ENCODE measurements around the gene PRRC2C. TPM values are rescaled to one million over a fixed set of nuclear protein-coding genes. Genes with fewer than 3 reads are reported as not detected.
"Not testable (repeated sequence)": the region's sequence is repeated elsewhere in the genome, so short reads cannot be mapped to it uniquely, and the experiment has no call there.

The PRRC2C gene
- total RNA-seq, 4 donors from 2014 or later, result 94.4 to 233 (median 125) TPM

DNA sequence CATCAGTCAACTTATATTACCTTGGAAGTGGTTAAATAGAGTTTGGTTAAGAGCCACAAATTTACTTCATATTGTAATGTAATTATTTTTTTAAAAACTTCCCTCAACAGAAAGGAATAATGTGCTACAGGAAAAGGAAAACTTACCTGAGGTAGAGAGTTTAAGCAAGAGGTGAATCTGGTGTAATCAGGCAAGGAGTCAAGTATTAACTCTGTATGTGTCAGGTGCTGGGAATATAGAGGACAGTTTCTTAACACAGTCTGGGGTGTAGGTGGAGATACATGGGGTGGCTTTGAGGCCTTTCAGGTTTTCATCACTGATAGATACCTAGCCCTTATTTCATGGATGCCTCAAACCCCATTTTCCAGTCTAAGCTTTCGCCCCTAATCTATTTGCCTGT is 110.8 kb downstream of the PRRC2C start:
- Histone ChIP-seq H3K4me3 (no peak overlapping the region), H3K4me1 (no peaks in the 10 kb centered on the region), H3K27me3 (no peaks in the 10 kb centered on the region), H3K9me3 (no peaks in the 10 kb centered on the region), H3K27ac (no peak overlapping the region), H3K36me3 (peaks cover 0 to 34% (median 0%) of the 10 kb centered on the region in 3 donors)
- DNase-seq, result no peak
- TF ChIP-seq POLR2A (IDR thresholded peaks at IDR 0.05), result no peak
- TF ChIP-seq, protein P1, sequence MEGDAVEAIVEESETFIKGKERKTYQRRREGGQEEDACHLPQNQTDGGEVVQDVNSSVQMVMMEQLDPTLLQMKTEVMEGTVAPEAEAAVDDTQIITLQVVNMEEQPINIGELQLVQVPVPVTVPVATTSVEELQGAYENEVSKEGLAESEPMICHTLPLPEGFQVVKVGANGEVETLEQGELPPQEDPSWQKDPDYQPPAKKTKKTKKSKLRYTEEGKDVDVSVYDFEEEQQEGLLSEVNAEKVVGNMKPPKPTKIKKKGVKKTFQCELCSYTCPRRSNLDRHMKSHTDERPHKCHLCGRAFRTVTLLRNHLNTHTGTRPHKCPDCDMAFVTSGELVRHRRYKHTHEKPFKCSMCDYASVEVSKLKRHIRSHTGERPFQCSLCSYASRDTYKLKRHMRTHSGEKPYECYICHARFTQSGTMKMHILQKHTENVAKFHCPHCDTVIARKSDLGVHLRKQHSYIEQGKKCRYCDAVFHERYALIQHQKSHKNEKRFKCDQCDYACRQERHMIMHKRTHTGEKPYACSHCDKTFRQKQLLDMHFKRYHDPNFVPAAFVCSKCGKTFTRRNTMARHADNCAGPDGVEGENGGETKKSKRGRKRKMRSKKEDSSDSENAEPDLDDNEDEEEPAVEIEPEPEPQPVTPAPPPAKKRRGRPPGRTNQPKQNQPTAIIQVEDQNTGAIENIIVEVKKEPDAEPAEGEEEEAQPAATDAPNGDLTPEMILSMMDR (IDR thresholded peaks at IDR 0.05), result no peak

- DNase-seq, result no peak
- Histone ChIP-seq H3K36me3 (peaks cover 0 to 28% (median 0%) of the 10 kb centered on the region in 3 donors), H3K27ac (no peak overlapping the region), H3K4me1 (no peaks in the 10 kb centered on the region), H3K9me3 (no peaks in the 10 kb centered on the region), H3K4me3 (no peak overlapping the region), H3K27me3 (no peaks in the 10 kb centered on the region)
- no peak for TF ChIP-seq POLR2A (IDR thresholded peaks at IDR 0.05)
- TF ChIP-seq, protein P1 (IDR thresholded peaks at IDR 0.05), result no peak
These were observed 111.4 kb downstream of the PRRC2C start for GRCh38 chr1:171596705-171597104.

GRCh38 chr1:171597203-171597602 is 111.9 kb downstream of the PRRC2C start:
- TF ChIP-seq, protein P1 (IDR thresholded peaks at IDR 0.05), result no peak
- no peak for TF ChIP-seq POLR2A (IDR thresholded peaks at IDR 0.05)
- Histone ChIP-seq H3K27me3 (no peaks in the 10 kb centered on the region), H3K9me3 (no peaks in the 10 kb centered on the region), H3K4me1 (no peaks in the 10 kb centered on the region), H3K27ac (no peak overlapping the region), H3K4me3 (no peak overlapping the region), H3K36me3 (peaks cover 0 to 23% (median 0%) of the 10 kb centered on the region in 3 donors)
- no peak for DNase-seq

DNA sequence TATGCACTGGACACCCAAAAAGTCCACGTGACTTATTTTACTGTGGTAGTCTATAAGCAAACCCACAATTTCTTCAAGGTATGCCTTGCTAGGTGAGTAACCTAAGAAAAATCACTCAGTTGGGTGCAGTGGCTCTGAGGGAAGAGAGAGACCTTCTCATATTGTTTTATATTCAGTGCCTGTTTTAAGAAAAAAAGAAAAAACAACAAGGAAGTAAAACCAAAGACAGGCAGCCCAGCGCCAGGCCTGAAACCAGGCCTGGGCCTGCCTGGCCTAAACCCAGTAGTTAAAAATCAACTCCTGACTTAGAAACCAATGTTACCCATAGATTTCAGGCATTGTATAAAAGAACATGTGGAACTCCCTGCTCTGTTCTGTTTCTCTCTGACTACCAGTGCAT is 115.0 kb downstream of the PRRC2C start:
- H3K27ac ChIP-seq, H3K4me1 ChIP-seq, H3K4me3 ChIP-seq, H3K9me3 ChIP-seq, DNase-seq, H3K27me3 ChIP-seq, H3K36me3 ChIP-seq: not testable (repeated sequence)

- Histone ChIP-seq H3K27ac (no peak overlapping the region), H3K27me3 (no peaks in the 10 kb centered on the region), H3K9me3 (no peaks in the 10 kb centered on the region), H3K4me3 (no peak overlapping the region), H3K36me3 (no peaks in the 10 kb centered on the region), H3K4me1 (no peaks in the 10 kb centered on the region)
- no peak for TF ChIP-seq POLR2A (IDR thresholded peaks at IDR 0.05)
- TF ChIP-seq, protein P1 (IDR thresholded peaks at IDR 0.05), result no peak
- DNase-seq, result no peak
These were observed 115.5 kb downstream of the PRRC2C start for GRCh38 chr1:171600862-171601261.

DNA sequence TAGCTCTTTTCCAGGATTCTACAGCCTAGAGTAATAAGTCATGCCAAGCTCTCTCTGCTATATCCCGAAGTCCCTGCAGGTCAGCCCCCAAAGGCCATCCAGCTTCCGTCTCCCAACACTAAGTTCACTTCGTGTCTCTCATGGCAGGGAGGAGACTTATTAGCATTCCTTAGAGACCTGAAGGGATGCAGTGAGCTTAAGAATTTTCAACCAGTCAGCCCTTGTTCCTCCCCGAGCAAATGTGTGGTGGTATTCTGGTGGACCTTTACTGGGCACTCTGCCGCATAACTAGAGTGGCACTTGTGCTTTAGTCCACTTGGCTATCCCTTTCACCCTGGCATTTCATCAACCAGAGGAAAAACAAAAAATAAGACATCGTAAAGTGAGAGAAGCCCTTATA is 117.7 kb downstream of the PRRC2C start:
- H3K27me3 ChIP-seq, result not testable (repeated sequence)

DNA sequence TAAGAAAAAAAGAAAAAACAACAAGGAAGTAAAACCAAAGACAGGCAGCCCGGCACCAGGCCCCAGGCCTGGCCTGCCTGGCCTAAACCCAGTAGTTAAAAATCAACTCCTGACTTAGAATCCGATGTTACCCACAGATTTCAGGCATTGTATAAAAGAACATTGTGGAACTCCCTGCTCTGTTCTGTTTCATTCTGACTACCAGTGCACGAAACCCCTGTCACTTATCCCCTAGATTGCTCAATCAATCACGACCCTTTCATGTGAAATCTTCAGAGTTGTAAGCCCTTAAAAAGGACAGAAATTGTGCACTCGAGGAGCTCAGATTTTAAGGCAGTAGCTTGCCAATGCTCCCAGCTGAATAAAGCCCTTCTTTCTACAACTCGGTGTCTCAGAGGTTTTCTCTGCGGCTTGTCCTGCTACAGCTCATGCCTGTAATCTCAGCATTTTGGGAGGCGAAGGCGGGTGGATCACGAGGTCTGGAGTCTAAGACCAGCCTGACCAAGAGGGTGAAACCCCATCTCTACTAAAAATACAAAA is 121.1 kb downstream of the PRRC2C start:
- Histone ChIP-seq H3K27ac (no peak overlapping the region), H3K4me1 (no peaks in the 10 kb centered on the region), H3K36me3 (no peaks in the 10 kb centered on the region), H3K4me3 (no peak overlapping the region), H3K9me3 (no peaks in the 10 kb centered on the region), H3K27me3 (no peaks in the 10 kb centered on the region)
- DNase-seq, result no peak
- TF ChIP-seq POLR2A (IDR thresholded peaks at IDR 0.05), result no peak

More for the DNA sequence above, 117.7 kb downstream of the PRRC2C start:
- not testable (repeated sequence) for H3K36me3 ChIP-seq, H3K27ac ChIP-seq, H3K9me3 ChIP-seq, DNase-seq, H3K4me3 ChIP-seq, H3K4me1 ChIP-seq

Data from Peyer's patch (tissue), 4 donors.